Measurements from ENCODE around the gene GARRE1.

- TF ChIP-seq CTCF (conservative IDR thresholded peaks at IDR 0.05; ENCODE audit: low read depth in 2 of 2) (no peak), POLR2AphosphoS5 (IDR thresholded peaks at IDR 0.05; ENCODE audit: low read depth) (no peak), ZNF114 (CRISPR knock-in tag; IDR thresholded peaks at IDR 0.05) (no peak), REST (IDR thresholded peaks at IDR 0.05; ENCODE audit: unreplicated experiment) (no peak), EZH2phosphoT487 (IDR thresholded peaks at IDR 0.05; ENCODE audit: unreplicated experiment) (no peak), EZH2 (IDR thresholded peaks at IDR 0.05; ENCODE audit: low read depth, unreplicated experiment) (no peak), JUNB (IDR thresholded peaks at IDR 0.05; ENCODE audit: unreplicated experiment) (no peak), ETS1 (IDR thresholded peaks at IDR 0.05) (no peak)
These were observed 18.0 kb upstream of the GARRE1 start for GRCh38 chr19:34236035-34236987.

Data from GM23338 (cell line).